Thymus (tissue), 11 donors: ENCODE results near the gene ERICH6B. TPM values are rescaled to one million over a fixed set of nuclear protein-coding genes. Genes with fewer than 3 reads are reported as not detected.

ENCODE experiments used
- DNase-seq, 9 donors: peaks; one replicate each; pipeline ENCODE4 v3.0.0-alpha.2; 2013; ENCODE audit warnings: low spot score in 9 of 9, low read depth in 6 of 9, missing footprints in 1 of 9
- H3K27ac ChIP-seq, 2 donors: one replicate each; pipeline ENCODE4 v1.5.1; 2013; ENCODE audit warnings: control low read depth in 1 of 2, low read depth in 1 of 2, low read length in 1 of 2, mild to moderate bottlenecking in 1 of 2, moderate library complexity in 1 of 2
- H3K27me3 ChIP-seq, 2 donors: one replicate each; pipeline ENCODE4 v1.5.1; 2013; ENCODE audit warnings: low read length in 1 of 2; ENCODE audit not compliant: control insufficient read depth in 2 of 2, insufficient read depth in 1 of 2
- H3K36me3 ChIP-seq, 2 donors: one replicate each; pipeline ENCODE4 v1.5.1; 2013; ENCODE audit warnings: low read length in 1 of 2, mild to moderate bottlenecking in 1 of 2, moderate library complexity in 1 of 2; ENCODE audit not compliant: control insufficient read depth in 2 of 2, insufficient read depth in 2 of 2
- H3K4me1 ChIP-seq, 2 donors: one replicate each; pipeline ENCODE4 v1.5.1; 2013; ENCODE audit warnings: low read length in 2 of 2; ENCODE audit not compliant: control insufficient read depth in 2 of 2, insufficient read depth in 2 of 2
- H3K4me3 ChIP-seq, 2 donors: one replicate each; pipeline ENCODE4 v1.5.1; 2013; ENCODE audit warnings: low read length in 2 of 2, control low read depth in 1 of 2, mild to moderate bottlenecking in 1 of 2
- H3K9me3 ChIP-seq, 2 donors: one replicate each; pipeline ENCODE4 v1.5.1; 2013; ENCODE audit warnings: low read length in 1 of 2, mild to moderate bottlenecking in 1 of 2; ENCODE audit not compliant: control insufficient read depth in 2 of 2, insufficient read depth in 1 of 2
- WGBS: extraction: QIAGEN DNeasy Blood & Tissue Kit; methylation state at CpG from one replicate; pipeline ENCODE4 v1.1.7; 2013; 5-methylcytosine and 5-hydroxymethylcytosine counted together
- polyA plus RNA-seq: library from polyadenylated mRNA; stranded (reverse); fragments of 200-250 nt; gene quantifications from one replicate; pipeline ENCODE4 v1.2.3, GENCODE V29; 2013
- total RNA-seq: library from RNA; stranded (reverse); fragments of 120-200 nt; gene quantifications from one replicate; pipeline ENCODE4 v1.2.4, GENCODE V29; 2013
- donor health status: healthy.

ERICH6B gene
- total and polyA plus RNA-seq, 2 donors = not detected

GRCh38 chr13:45564133-45564776 is 51.3 kb downstream of the ERICH6B start:
- Histone ChIP-seq H3K36me3 (no peaks in the 10 kb centered on the region), H3K4me1 (no peaks in the 10 kb centered on the region), H3K9me3 (no peaks in the 10 kb centered on the region), H3K27me3 (no peaks in the 10 kb centered on the region), H3K4me3 (no peak overlapping the region), H3K27ac (no peak overlapping the region)
- WGBS = 87% methylated on average over 3 of the region's 3 CpGs
- no peak for DNase-seq

GRCh38 chr13:45554604-45555109 is 60.9 kb downstream of the ERICH6B start:
- Histone ChIP-seq H3K27me3 (no peaks in the 10 kb centered on the region), H3K27ac (no peak overlapping the region), H3K9me3 (no peaks in the 10 kb centered on the region), H3K36me3 (no peaks in the 10 kb centered on the region), H3K4me3 (no peak overlapping the region), H3K4me1 (no peaks in the 10 kb centered on the region)
- no peak for DNase-seq
- WGBS = 97% methylated on average over 4 of the region's 4 CpGs

GRCh38 chr13:45548281-45548680 is 67.3 kb downstream of the ERICH6B start:
- no peak overlapping the region for H3K4me3 ChIP-seq
- 75% methylated on average over 6 of the region's 6 CpGs for WGBS
- H3K36me3 ChIP-seq = no peaks in the 10 kb centered on the region
- H3K27me3 ChIP-seq = no peaks in the 10 kb centered on the region
- no peaks in the 10 kb centered on the region for H3K4me1 ChIP-seq
- DNase-seq = no peak
- no peaks in the 10 kb centered on the region for H3K9me3 ChIP-seq
- H3K27ac ChIP-seq = no peak overlapping the region

GRCh38 chr13:45546410-45546765 is 69.2 kb downstream of the ERICH6B start:
- H3K4me1 ChIP-seq = no peaks in the 10 kb centered on the region
- 95% methylated on average over 8 of the region's 8 CpGs for WGBS

GRCh38 chr13:45545686-45546409 is 69.7 kb downstream of the ERICH6B start:
- Histone ChIP-seq H3K27ac (no peak overlapping the region), H3K9me3 (no peaks in the 10 kb centered on the region), H3K36me3 (no peaks in the 10 kb centered on the region), H3K27me3 (no peaks in the 10 kb centered on the region), H3K4me3 (no peak overlapping the region), H3K4me1 (no peaks in the 10 kb centered on the region)
- no peak for DNase-seq
- 90% methylated on average over 6 of the region's 6 CpGs for WGBS

More at GRCh38 chr13:45546410-45546765, 69.2 kb downstream of the ERICH6B start:
- no peak for DNase-seq
- Histone ChIP-seq H3K4me3 (no peak overlapping the region), H3K27me3 (no peaks in the 10 kb centered on the region), H3K9me3 (no peaks in the 10 kb centered on the region), H3K27ac (no peak overlapping the region), H3K36me3 (no peaks in the 10 kb centered on the region)

GRCh38 chr13:45544520-45544919 is 71.0 kb downstream of the ERICH6B start:
- no peak overlapping the region for H3K27ac ChIP-seq
- H3K4me1 ChIP-seq = no peaks in the 10 kb centered on the region
- no peak for DNase-seq
- no peaks in the 10 kb centered on the region for H3K36me3 ChIP-seq
- 95% methylated on average over 2 of the region's 2 CpGs for WGBS
- H3K27me3 ChIP-seq = no peaks in the 10 kb centered on the region
- H3K9me3 ChIP-seq = no peaks in the 10 kb centered on the region
- H3K4me3 ChIP-seq = no peak overlapping the region

- Histone ChIP-seq H3K36me3 (no peaks in the 10 kb centered on the region), H3K9me3 (no peaks in the 10 kb centered on the region), H3K4me1 (no peaks in the 10 kb centered on the region), H3K27ac (no peak overlapping the region), H3K27me3 (no peaks in the 10 kb centered on the region), H3K4me3 (no peak overlapping the region)
- WGBS = 97% methylated on average over 5 of the region's 5 CpGs
- no peak for DNase-seq
These were observed 72.7 kb downstream of the ERICH6B start for GRCh38 chr13:45542878-45543277.

GRCh38 chr13:45542391-45542790 is 73.1 kb downstream of the ERICH6B start:
- no peak overlapping the region for H3K4me3 ChIP-seq
- peaks cover 0 to 3% of the 10 kb centered on the region in 2 donors for H3K36me3 ChIP-seq
- H3K27ac ChIP-seq = no peak overlapping the region
- DNase-seq = no peak
- 92% methylated on average over 8 of the region's 8 CpGs for whole genome bisulfite sequencing
- H3K4me1 ChIP-seq = no peaks in the 10 kb centered on the region
- H3K9me3 ChIP-seq = no peaks in the 10 kb centered on the region
- no peaks in the 10 kb centered on the region for H3K27me3 ChIP-seq

GRCh38 chr13:45541806-45542205 is 73.7 kb downstream of the ERICH6B start:
- Histone ChIP-seq H3K27ac (no peak overlapping the region), H3K36me3 (peaks cover 0 to 3% of the 10 kb centered on the region in 2 donors), H3K9me3 (no peaks in the 10 kb centered on the region), H3K4me3 (no peak overlapping the region), H3K27me3 (no peaks in the 10 kb centered on the region), H3K4me1 (no peaks in the 10 kb centered on the region)
- 97% methylated on average over 11 of the region's 11 CpGs for WGBS
- DNase-seq = no peak
